Psoas muscle (tissue), 8 donors: ENCODE results near the gene SPG11. TPM values are rescaled to one million over a fixed set of nuclear protein-coding genes. Genes with fewer than 3 reads are reported as not detected.
"Not testable (repeated sequence)": the region's sequence is repeated elsewhere in the genome, so short reads cannot be mapped to it uniquely, and the experiment has no call there.

Source experiments
- ATAC-seq, 4 donors: fragments of 200-7000 bp; cut with Tn5 transposase; one replicate each; pipeline ENCODE4 v1.9.1; 2020; ENCODE audit warnings: moderate library complexity in 3 of 4, mild to moderate bottlenecking in 2 of 4
- DNase-seq, 2 donors: peaks; one replicate each; pipeline ENCODE4 v3.0.0-alpha.2; 2020
- H3K27ac ChIP-seq: fragments of 200-600 bp; one replicate; pipeline ENCODE4 v1.8.0; 2022
- H3K27me3 ChIP-seq, 3 donors: fragments of 200-600 bp in 1 of 3; one replicate each; pipeline versions ENCODE4 v1.6.1 to v1.8.0; 2013 to 2022; ENCODE audit warnings: low read length in 2 of 3, mild to moderate bottlenecking in 2 of 3, moderate library complexity in 1 of 3; ENCODE audit not compliant: insufficient read depth in 3 of 3
- H3K36me3 ChIP-seq, 2 donors: fragments of 200-600 bp in 1 of 2; one replicate each; pipeline versions ENCODE4 v1.6.1 to v1.8.0; 2013 to 2022; ENCODE audit warnings: low read depth in 1 of 2, mild to moderate bottlenecking in 1 of 2, moderate library complexity in 1 of 2; ENCODE audit not compliant: insufficient read depth in 1 of 2
- H3K4me1 ChIP-seq: fragments of 200-600 bp; one replicate; pipeline ENCODE4 v1.8.0; 2022
- H3K4me3 ChIP-seq: fragments of 200-600 bp; one replicate; pipeline ENCODE4 v1.8.0; 2022; ENCODE audit warnings: mild to moderate bottlenecking
- H3K9me3 ChIP-seq: fragments of 200-600 bp; one replicate; pipeline ENCODE4 v1.8.0; 2022
- WGBS, 3 donors: extraction: QIAGEN DNeasy Blood & Tissue Kit; methylation state at CpG; one replicate each; pipeline versions ENCODE4 v1.1.6 to v1.1.7; 2013; 5-methylcytosine and 5-hydroxymethylcytosine counted together
- intact Hi-C, 2 donors: fragments of 100-400 bp; cut with DNase I; formaldehyde crosslinking; loops; one replicate each; pipeline versions ENCODE4 v1.11.0 to v1.14.2; 2022
- polyA plus RNA-seq, 3 donors: library from polyadenylated mRNA; stranded (reverse); fragments of 200-250 nt; gene quantifications; one replicate each; pipeline ENCODE4 v1.2.3, GENCODE V29; 2013
- total RNA-seq, 4 donors: library from RNA; stranded (reverse); fragmentation: NEBNext Ultra II Directional in 2 of 4; extraction: Animal tissue kit (Norgen Biotek cat#: 25700) in 2 of 4; gene quantifications; one replicate each; pipeline versions ENCODE4 v1.2.1 to v1.2.4, GENCODE V29; 2021 to 2023
- TF ChIP-seq, protein P1 (sequence below): fragments of 200-600 bp; IDR thresholded peaks from one replicate; pipeline ENCODE4 v1.8.0; 2022; ENCODE audit warnings: antibody characterized with exemption
- donor health status: healthy with polysubstance abuse.
- donor health status: DM: no; HTN: no; CAD: no; lungs with moderate emphysema.
- donor health status: Bipolar disorder and iron deficiency.
- donor health status: healthy.
- donor health status: DM: yes; HTN: yes; CAD: no.
- donor health status: DM: no; HTN: no; CAD: no.
- donor health status: DM: no; HTN: no; CAD: no.
- donor health status: DM: yes; HTN: yes; CAD: no.

The SPG11 gene
- total and polyA plus RNA-seq, 7 donors: 10.3 to 38.1 (median 26.3) TPM

DNA sequence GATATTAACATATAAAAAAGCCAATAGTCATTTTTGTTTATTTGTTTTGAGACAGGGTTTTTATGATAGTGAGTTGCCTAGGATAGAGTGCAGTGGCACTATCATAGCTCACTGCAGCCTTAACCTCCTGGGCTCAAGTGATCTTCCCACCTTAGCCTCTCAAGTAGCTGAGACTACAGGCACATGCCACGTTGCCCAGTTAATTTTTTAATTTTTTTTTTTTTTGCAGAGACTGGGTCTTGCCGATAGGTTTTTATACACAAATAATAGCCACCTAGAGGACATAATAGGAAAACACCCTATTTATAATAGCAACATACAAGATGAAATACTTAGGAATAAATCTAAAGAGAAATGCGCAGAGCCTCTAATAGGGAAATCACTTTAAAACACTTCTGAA is 113.2 kb downstream of the SPG11 start:
- no peak for ATAC-seq
- 37 to 45% (median 40%) methylated on average over 3 of the region's 3 CpGs for WGBS, 3 donors
- H3K4me1 ChIP-seq: peaks cover 34% of the 10 kb centered on the region
- no peaks in the 10 kb centered on the region for H3K9me3 ChIP-seq
- no peaks in the 10 kb centered on the region for H3K27me3 ChIP-seq
- DNase-seq: no peak
- no peak overlapping the region for H3K4me3 ChIP-seq
- TF ChIP-seq, protein P1, sequence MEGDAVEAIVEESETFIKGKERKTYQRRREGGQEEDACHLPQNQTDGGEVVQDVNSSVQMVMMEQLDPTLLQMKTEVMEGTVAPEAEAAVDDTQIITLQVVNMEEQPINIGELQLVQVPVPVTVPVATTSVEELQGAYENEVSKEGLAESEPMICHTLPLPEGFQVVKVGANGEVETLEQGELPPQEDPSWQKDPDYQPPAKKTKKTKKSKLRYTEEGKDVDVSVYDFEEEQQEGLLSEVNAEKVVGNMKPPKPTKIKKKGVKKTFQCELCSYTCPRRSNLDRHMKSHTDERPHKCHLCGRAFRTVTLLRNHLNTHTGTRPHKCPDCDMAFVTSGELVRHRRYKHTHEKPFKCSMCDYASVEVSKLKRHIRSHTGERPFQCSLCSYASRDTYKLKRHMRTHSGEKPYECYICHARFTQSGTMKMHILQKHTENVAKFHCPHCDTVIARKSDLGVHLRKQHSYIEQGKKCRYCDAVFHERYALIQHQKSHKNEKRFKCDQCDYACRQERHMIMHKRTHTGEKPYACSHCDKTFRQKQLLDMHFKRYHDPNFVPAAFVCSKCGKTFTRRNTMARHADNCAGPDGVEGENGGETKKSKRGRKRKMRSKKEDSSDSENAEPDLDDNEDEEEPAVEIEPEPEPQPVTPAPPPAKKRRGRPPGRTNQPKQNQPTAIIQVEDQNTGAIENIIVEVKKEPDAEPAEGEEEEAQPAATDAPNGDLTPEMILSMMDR: peak; percentile 30
- H3K36me3 ChIP-seq: peaks cover 4 to 54% of the 10 kb centered on the region in 2 donors
- intact Hi-C loops: no loop called here
- H3K27ac ChIP-seq: no peak overlapping the region

DNA sequence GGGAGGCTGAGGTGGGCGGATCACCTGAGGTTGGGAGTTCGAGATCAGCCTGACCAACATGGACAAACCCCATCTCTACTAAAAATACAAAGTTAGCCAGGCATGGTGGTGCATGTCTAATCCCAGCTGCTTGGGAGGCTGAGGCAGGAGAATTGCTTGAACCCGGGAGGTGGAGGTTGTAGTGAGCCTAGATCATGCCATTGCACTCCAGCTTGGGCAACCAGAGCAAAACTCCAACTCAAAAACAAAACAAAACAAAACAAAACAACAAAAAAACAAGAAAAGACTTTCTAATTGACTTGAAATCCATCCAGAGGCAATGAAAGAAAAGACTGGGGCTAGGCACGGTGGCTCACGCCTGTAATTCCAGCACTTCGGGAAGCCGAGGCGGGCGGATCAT is 114.3 kb downstream of the SPG11 start:
- peaks cover 3 to 43% of the 10 kb centered on the region in 2 donors for H3K36me3 ChIP-seq
- 86 to 91% (median 88%) methylated on average over 9 of the region's 9 CpGs for WGBS, 3 donors

DNA sequence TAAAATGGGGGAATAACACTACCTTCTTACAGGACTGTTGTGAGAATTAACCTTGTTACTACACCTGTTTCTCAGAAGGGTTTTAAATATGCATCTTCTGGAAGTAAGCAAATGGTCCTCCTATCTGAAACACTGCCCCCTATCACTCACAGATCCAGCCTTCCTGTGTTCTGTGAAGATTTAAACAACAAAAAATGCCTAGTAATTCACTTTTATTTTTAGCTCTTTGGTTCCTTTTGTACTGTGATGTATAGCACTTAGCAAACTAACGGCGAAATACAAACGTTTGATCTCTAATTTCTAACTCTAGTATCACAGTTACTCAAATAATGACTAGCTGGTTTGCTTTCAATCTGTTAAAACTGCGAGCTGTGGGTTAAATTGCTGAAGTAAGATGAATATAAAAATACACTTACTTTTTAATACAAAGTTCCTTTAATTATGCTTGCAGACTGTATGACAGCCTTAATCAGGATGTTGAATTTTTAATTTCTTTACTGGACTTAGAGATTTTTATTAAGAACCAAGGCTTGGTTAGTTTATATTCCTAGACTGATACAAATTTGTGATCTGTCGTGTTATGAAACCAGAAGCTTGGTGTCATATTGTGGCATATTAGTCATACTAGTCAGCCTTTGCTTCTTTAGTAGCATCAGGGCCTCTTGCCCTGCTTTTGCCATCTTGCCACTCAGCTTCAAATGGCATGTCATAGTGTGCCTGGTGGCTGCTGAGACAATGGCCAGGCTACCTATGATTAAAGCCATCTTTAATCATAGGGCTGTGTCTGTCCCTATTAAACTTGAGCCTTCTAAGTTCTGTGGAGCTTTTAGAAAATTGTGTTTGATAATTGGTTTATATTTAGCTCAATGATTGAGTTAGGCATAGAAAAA is 117.3 kb downstream of the SPG11 start:
- peak overlapping the region; percentile 80 for H3K27ac ChIP-seq
- H3K4me1 ChIP-seq: peaks cover 51% of the 10 kb centered on the region
- DNase-seq (peak in 1 of 2 donors; percentile 52), ATAC-seq (peak; percentile 90 to 95 (median 92))
- H3K4me3 ChIP-seq: peak overlapping the region; percentile 27
- WGBS, 3 donors: 44 to 60% (median 47%) methylated on average over 5 of the region's 5 CpGs
- H3K27me3 ChIP-seq: no peaks in the 10 kb centered on the region
- no peaks in the 10 kb centered on the region for H3K9me3 ChIP-seq
- TF ChIP-seq, protein P1: peak; percentile 8
- intact Hi-C loops: no loop called here
- peaks cover 0 to 18% of the 10 kb centered on the region in 2 donors for H3K36me3 ChIP-seq

More for the DNA sequence above, 114.3 kb downstream of the SPG11 start:
- H3K9me3 ChIP-seq, ATAC-seq, H3K27ac ChIP-seq, H3K27me3 ChIP-seq, DNase-seq, H3K4me3 ChIP-seq, intact Hi-C loops: not testable (repeated sequence)
- peaks cover 30% of the 10 kb centered on the region for H3K4me1 ChIP-seq

GRCh38 chr15:44544745-44545144 is 118.7 kb downstream of the SPG11 start:
- H3K9me3 ChIP-seq, H3K27me3 ChIP-seq, intact Hi-C loops, H3K4me3 ChIP-seq, DNase-seq, ATAC-seq: not testable (repeated sequence)
- H3K4me1 ChIP-seq: peaks cover 60% of the 10 kb centered on the region
- peaks cover 3 to 25% of the 10 kb centered on the region in 2 donors for H3K36me3 ChIP-seq
- WGBS, 3 donors: 90 to 93% (median 93%) methylated on average over 5 of the region's 5 CpGs
- peak overlapping the region; percentile 80 for H3K27ac ChIP-seq

DNA sequence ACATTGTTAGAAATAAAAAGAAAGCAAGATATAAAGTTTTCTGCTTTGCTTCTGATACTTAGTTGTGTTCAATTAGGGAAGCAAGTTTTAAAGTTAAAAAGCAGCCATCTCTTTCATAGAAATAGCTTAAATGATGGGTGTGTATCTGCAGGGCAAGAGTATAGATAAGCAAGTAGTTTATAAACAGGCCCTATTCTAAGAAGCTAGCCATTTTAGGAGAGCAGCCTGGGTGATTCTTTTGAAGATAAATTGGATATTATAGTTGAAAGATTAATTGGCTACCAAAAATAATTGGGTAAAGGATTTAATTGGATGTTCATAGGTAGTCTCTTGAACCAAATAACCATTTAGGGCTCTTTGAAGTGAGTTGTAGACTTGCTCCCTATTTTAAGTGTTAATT is 120.9 kb downstream of the SPG11 start:
- no peak for DNase-seq
- TF ChIP-seq, protein P1: no peak
- Histone ChIP-seq H3K4me1 (peaks cover 68% of the 10 kb centered on the region), H3K27me3 (no peaks in the 10 kb centered on the region), H3K27ac (peak overlapping the region; percentile 73), H3K9me3 (no peaks in the 10 kb centered on the region), H3K4me3 (peak overlapping the region; percentile 43), H3K36me3 (peaks cover 3 to 31% of the 10 kb centered on the region in 2 donors)
- intact Hi-C loops: no loop called here
- ATAC-seq: no peak
